ENCODE measurements around the gene SLC35E2B. TPM values are rescaled to one million over a fixed set of nuclear protein-coding genes. Genes with fewer than 3 reads are reported as not detected.

Gene SLC35E2B
- total and polyA plus RNA-seq, 2 of the 13 experiments (the other 11 are each of a cell fraction or from before 2014, with no cell fraction given): 14.1 to 19.7 TPM

GRCh38 chr1:1678581-1679380 is 13.8 kb downstream of the SLC35E2B start (continued):
- TF ChIP-seq NFAT5 (CRISPR knock-in tag; IDR thresholded peaks at IDR 0.05): no peak
- TF ChIP-seq ZNF790 (CRISPR knock-in tag; IDR thresholded peaks at IDR 0.05; ENCODE audit: borderline replicate concordance): no peak
- TF ChIP-seq, protein P1, sequence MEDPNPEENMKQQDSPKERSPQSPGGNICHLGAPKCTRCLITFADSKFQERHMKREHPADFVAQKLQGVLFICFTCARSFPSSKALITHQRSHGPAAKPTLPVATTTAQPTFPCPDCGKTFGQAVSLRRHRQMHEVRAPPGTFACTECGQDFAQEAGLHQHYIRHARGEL (CRISPR knock-in tag; IDR thresholded peaks at IDR 0.05): no peak
- no peak for TF ChIP-seq PBX2 (CRISPR knock-in tag; IDR thresholded peaks at IDR 0.05)
- TF ChIP-seq ZNF773 (CRISPR knock-in tag; IDR thresholded peaks at IDR 0.05; ENCODE audit: borderline replicate concordance): no peak
- TF ChIP-seq MBNL3 (CRISPR knock-in tag; conservative IDR thresholded peaks at IDR 0.05): no peak
- no peak for TF ChIP-seq SMARCE1 (IDR thresholded peaks at IDR 0.05; ENCODE audit: borderline replicate concordance)
- TF ChIP-seq, protein P2, sequence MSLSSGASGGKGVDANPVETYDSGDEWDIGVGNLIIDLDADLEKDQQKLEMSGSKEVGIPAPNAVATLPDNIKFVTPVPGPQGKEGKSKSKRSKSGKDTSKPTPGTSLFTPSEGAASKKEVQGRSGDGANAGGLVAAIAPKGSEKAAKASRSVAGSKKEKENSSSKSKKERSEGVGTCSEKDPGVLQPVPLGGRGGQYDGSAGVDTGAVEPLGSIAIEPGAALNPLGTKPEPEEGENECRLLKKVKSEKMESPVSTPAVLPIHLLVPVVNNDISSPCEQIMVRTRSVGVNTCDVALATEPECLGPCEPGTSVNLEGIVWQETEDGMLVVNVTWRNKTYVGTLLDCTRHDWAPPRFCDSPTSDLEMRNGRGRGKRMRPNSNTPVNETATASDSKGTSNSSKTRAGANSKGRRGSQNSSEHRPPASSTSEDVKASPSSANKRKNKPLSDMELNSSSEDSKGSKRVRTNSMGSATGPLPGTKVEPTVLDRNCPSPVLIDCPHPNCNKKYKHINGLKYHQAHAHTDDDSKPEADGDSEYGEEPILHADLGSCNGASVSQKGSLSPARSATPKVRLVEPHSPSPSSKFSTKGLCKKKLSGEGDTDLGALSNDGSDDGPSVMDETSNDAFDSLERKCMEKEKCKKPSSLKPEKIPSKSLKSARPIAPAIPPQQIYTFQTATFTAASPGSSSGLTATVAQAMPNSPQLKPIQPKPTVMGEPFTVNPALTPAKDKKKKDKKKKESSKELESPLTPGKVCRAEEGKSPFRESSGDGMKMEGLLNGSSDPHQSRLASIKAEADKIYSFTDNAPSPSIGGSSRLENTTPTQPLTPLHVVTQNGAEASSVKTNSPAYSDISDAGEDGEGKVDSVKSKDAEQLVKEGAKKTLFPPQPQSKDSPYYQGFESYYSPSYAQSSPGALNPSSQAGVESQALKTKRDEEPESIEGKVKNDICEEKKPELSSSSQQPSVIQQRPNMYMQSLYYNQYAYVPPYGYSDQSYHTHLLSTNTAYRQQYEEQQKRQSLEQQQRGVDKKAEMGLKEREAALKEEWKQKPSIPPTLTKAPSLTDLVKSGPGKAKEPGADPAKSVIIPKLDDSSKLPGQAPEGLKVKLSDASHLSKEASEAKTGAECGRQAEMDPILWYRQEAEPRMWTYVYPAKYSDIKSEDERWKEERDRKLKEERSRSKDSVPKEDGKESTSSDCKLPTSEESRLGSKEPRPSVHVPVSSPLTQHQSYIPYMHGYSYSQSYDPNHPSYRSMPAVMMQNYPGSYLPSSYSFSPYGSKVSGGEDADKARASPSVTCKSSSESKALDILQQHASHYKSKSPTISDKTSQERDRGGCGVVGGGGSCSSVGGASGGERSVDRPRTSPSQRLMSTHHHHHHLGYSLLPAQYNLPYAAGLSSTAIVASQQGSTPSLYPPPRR (CRISPR knock-in tag; IDR thresholded peaks at IDR 0.05; ENCODE audit: borderline replicate concordance): peak; percentile 49; the same call in 1 of the 2 replicates
- TF ChIP-seq SAP130 (CRISPR knock-in tag; IDR thresholded peaks at IDR 0.05; ENCODE audit: low read depth): peak; percentile 76
- peak; percentile 51 for TF ChIP-seq FOSL2 (CRISPR knock-in tag; IDR thresholded peaks at IDR 0.05)
- peak; percentile 62 for TF ChIP-seq HNF1B (CRISPR knock-in tag; IDR thresholded peaks at IDR 0.05)
- no peak for TF ChIP-seq ZNF781 (CRISPR knock-in tag; IDR thresholded peaks at IDR 0.05; ENCODE audit: borderline replicate concordance, not compliant biosample characterization)
- TF ChIP-seq ARNT2 (CRISPR knock-in tag; IDR thresholded peaks at IDR 0.05; ENCODE audit: low read depth): peak; percentile 56; the same call in 1 of the 2 replicates

All from HepG2 (cell line).